Naive thymus-derived CD8-positive, alpha-beta T cell (primary cell): ENCODE results near the gene SLC48A1. TPM values are rescaled to one million over a fixed set of nuclear protein-coding genes. Genes with fewer than 3 reads are reported as not detected.

Experiments
- ATAC-seq, 2 donors: fragments of 150-1000 bp; cut with Tn5 transposase in 1 of 2; sonication (Bioruptor Pico), chemical (Tn5 transposase) in 1 of 2; 1 replicate in 1 of 2; 2 replicates in 1 of 2; pipeline ENCODE4 v1.10.0; 2021; ENCODE audit warnings: mild to moderate bottlenecking in 2 of 2, moderate library complexity in 2 of 2
- POLR2A ChIA-PET: fragments of 350-600 bp; sonication (Branson Sonifier 250); formaldehyde crosslinking; loops from one replicate; lab custom pipeline; 2021; ENCODE audit warnings: antibody characterized with exemption; lab: Charles Lee
- DNase-seq, 10 donors: peaks; one replicate each; pipeline versions ENCODE4 v3.0.0 to v3.0.0-alpha.2; 2020 to 2022
- H3K27ac Mint-ChIP-seq, 10 donors: one replicate each; pipeline ENCODE4 v1.8.0; 2020 to 2022; ENCODE audit warnings: mild to moderate bottlenecking in 10 of 10, mixed read lengths in 10 of 10, moderate library complexity in 4 of 10, inconsistent platforms in 1 of 10
- H3K27me3 Mint-ChIP-seq, 5 donors: one replicate each; pipeline ENCODE4 v1.8.0; 2021 to 2022; ENCODE audit warnings: mixed read lengths in 5 of 5
- H3K36me3 Mint-ChIP-seq, 3 donors: one replicate each; pipeline ENCODE4 v1.8.0; 2020 to 2022; ENCODE audit warnings: mixed read lengths in 3 of 3, mild to moderate bottlenecking in 2 of 3, inconsistent platforms in 1 of 3
- H3K4me1 Mint-ChIP-seq, 4 donors: one replicate each; pipeline ENCODE4 v1.8.0; 2021 to 2022; ENCODE audit warnings: mixed read lengths in 4 of 4
- H3K4me3 Mint-ChIP-seq, 10 donors: one replicate each; pipeline ENCODE4 v1.8.0; 2020 to 2022; ENCODE audit warnings: mild to moderate bottlenecking in 10 of 10, mixed read lengths in 10 of 10, moderate library complexity in 6 of 10, inconsistent platforms in 1 of 10
- H3K9me3 Mint-ChIP-seq, 9 donors: one replicate each; pipeline ENCODE4 v1.8.0; 2020 to 2022; ENCODE audit warnings: mixed read lengths in 9 of 9, mild to moderate bottlenecking in 3 of 9, inconsistent platforms in 1 of 9, moderate library complexity in 1 of 9
- polyA plus RNA-seq, 3 donors: library from polyadenylated mRNA; unstranded; fragments of 300-500 nt; fragmentation: Illumina TruSeq; gene quantifications; one replicate each; pipeline ENCODE4 v1.2.3, GENCODE V29; 2021
- total RNA-seq, 8 experiments: library from RNA in 2 of 8; stranded (reverse) in 2 of 8; gene quantifications; one replicate each; pipeline ENCODE4 v1.2.3 and lab custom pipeline; 2021 to 2026

SLC48A1 gene
- total and polyA plus RNA-seq, 5 experiments from 2014 or later = 9.4 to 12.8 (median 11.5) TPM

GRCh38 chr12:47736877-47737676, 36.0 kb upstream of the SLC48A1 start:
- Mint-ChIP-seq H3K4me3 (no peak overlapping the region), H3K27ac (peak overlapping the region in 1 of 10 donors; percentile 62), H3K4me1 (peaks cover 22 to 50% (median 36%) of the 10 kb centered on the region in 4 donors), H3K27me3 (no peaks in the 10 kb centered on the region), H3K9me3 (peaks cover 0 to 2% (median 0%) of the 10 kb centered on the region in 9 donors), H3K36me3 (no peaks in the 10 kb centered on the region)
- ATAC-seq (no peak), DNase-seq (no peak)
- POLR2A ChIA-PET = no interaction called here

- Mint-ChIP-seq H3K9me3 (peaks cover 0 to 2% (median 0%) of the 10 kb centered on the region in 9 donors), H3K4me1 (peaks cover 24 to 58% (median 41%) of the 10 kb centered on the region in 4 donors), H3K4me3 (no peak overlapping the region), H3K36me3 (no peaks in the 10 kb centered on the region), H3K27me3 (no peaks in the 10 kb centered on the region), H3K27ac (peak overlapping the region in 3 of 10 donors; percentile 2 to 57 (median 43))
- POLR2A ChIA-PET = no interaction called here
- DNase-seq (no peak), ATAC-seq (no peak)
These were observed 35.0 kb upstream of the SLC48A1 start for GRCh38 chr12:47737936-47738594.

- POLR2A ChIA-PET = interaction anchor here (0.6 kb wide), 1 partner anchor 342 kb away, joined by 3 read pairs; no protein-coding TSS in a partner anchor
- Mint-ChIP-seq H3K9me3 (peaks cover 0 to 2% (median 0%) of the 10 kb centered on the region in 9 donors), H3K27ac (peak overlapping the region in 7 of 10 donors; percentile 6 to 66 (median 32)), H3K4me3 (no peak overlapping the region), H3K36me3 (no peaks in the 10 kb centered on the region), H3K4me1 (peaks cover 27 to 70% (median 48%) of the 10 kb centered on the region in 4 donors), H3K27me3 (no peaks in the 10 kb centered on the region)
- DNase-seq (no peak), ATAC-seq (no peak)
These were observed 33.7 kb upstream of the SLC48A1 start for GRCh38 chr12:47739297-47739696.

- H3K4me3 Mint-ChIP-seq = peak overlapping the region in 4 of 10 donors; percentile 28 to 51 (median 36)
- ATAC-seq = no peak
- H3K36me3 Mint-ChIP-seq = no peaks in the 10 kb centered on the region
- peak overlapping the region in 5 of 10 donors; percentile 9 to 86 (median 32) for H3K27ac Mint-ChIP-seq
- POLR2A ChIA-PET = interaction anchor here (0.6 to 3.2 kb wide), 5 partner anchors 8 to 341 kb away, joined by 3 to 22 read pairs (median 4); partner anchors contain the start of gene RAPGEF3
- H3K4me1 Mint-ChIP-seq = peaks cover 29 to 77% (median 48%) of the 10 kb centered on the region in 4 donors
- H3K27me3 Mint-ChIP-seq = no peaks in the 10 kb centered on the region
- H3K9me3 Mint-ChIP-seq = peaks cover 0 to 2% (median 0%) of the 10 kb centered on the region in 9 donors
- no peak for DNase-seq
These were observed 33.1 kb upstream of the SLC48A1 start for GRCh38 chr12:47739979-47740378.

GRCh38 chr12:47740606-47741339, 32.3 kb upstream of the SLC48A1 start:
- peaks cover 28 to 79% (median 48%) of the 10 kb centered on the region in 4 donors for H3K4me1 Mint-ChIP-seq
- POLR2A ChIA-PET = interaction anchor here (0.8 to 4.3 kb wide), 11 partner anchors 9 to 1370 kb away, joined by 3 to 22 read pairs (median 5); partner anchors contain the start of genes LMBR1L, RAPGEF3, RPAP3 and SLC48A1

GRCh38 chr12:47741340-47741703, 31.7 kb upstream of the SLC48A1 start:
- Mint-ChIP-seq H3K27me3 (no peaks in the 10 kb centered on the region), H3K9me3 (peaks cover 0 to 2% (median 0%) of the 10 kb centered on the region in 9 donors), H3K4me1 (peaks cover 26 to 79% (median 48%) of the 10 kb centered on the region in 4 donors), H3K27ac (peak overlapping the region; percentile 4 to 91 (median 54)), H3K4me3 (peak overlapping the region; percentile 1 to 61 (median 46)), H3K36me3 (no peaks in the 10 kb centered on the region)
- POLR2A ChIA-PET = interaction anchor here (1.0 to 4.3 kb wide), 10 partner anchors 10 to 1370 kb away, joined by 3 to 22 read pairs (median 6); partner anchors contain the start of genes LMBR1L, RAPGEF3, RPAP3 and SLC48A1
- ATAC-seq = peak; percentile 80 to 83
- peak; percentile 52 to 93 (median 78) for DNase-seq

More at GRCh38 chr12:47740606-47741339, 32.3 kb upstream of the SLC48A1 start:
- Mint-ChIP-seq H3K27ac (peak overlapping the region; percentile 4 to 91 (median 54)), H3K4me3 (peak overlapping the region in 9 of 10 donors; percentile 36 to 61 (median 49)), H3K36me3 (no peaks in the 10 kb centered on the region), H3K27me3 (no peaks in the 10 kb centered on the region), H3K9me3 (peaks cover 0 to 2% (median 0%) of the 10 kb centered on the region in 9 donors)
- DNase-seq (no peak), ATAC-seq (no peak)

GRCh38 chr12:47742253-47742825, 30.7 kb upstream of the SLC48A1 start:
- Mint-ChIP-seq H3K4me3 (peak overlapping the region in 2 of 10 donors; percentile 33 to 45), H3K27ac (peak overlapping the region in 1 of 10 donors; percentile 36)
- POLR2A ChIA-PET = interaction anchor here (0.6 to 4.3 kb wide), 12 partner anchors 9 to 98 kb away, joined by 3 to 22 read pairs (median 6); partner anchors contain the start of genes RAPGEF3, RPAP3 and SLC48A1

GRCh38 chr12:47743311-47743860, 29.7 kb upstream of the SLC48A1 start:
- DNase-seq (no peak), ATAC-seq (no peak)
- Mint-ChIP-seq H3K9me3 (peaks cover 0 to 2% (median 0%) of the 10 kb centered on the region in 9 donors), H3K36me3 (no peaks in the 10 kb centered on the region), H3K4me3 (peak overlapping the region in 1 of 10 donors; percentile 14), H3K4me1 (peaks cover 24 to 64% (median 52%) of the 10 kb centered on the region in 4 donors), H3K27ac (peak overlapping the region in 2 of 10 donors; percentile 37 to 56), H3K27me3 (no peaks in the 10 kb centered on the region)
- POLR2A ChIA-PET = interaction anchor here (0.9 to 4.3 kb wide), 10 partner anchors 10 to 95 kb away, joined by 3 to 22 read pairs (median 8); partner anchors contain the start of genes RAPGEF3 and SLC48A1

More at GRCh38 chr12:47742253-47742825, 30.7 kb upstream of the SLC48A1 start:
- Mint-ChIP-seq H3K27me3 (no peaks in the 10 kb centered on the region), H3K36me3 (no peaks in the 10 kb centered on the region), H3K9me3 (peaks cover 0 to 2% (median 0%) of the 10 kb centered on the region in 9 donors), H3K4me1 (peaks cover 26 to 73% (median 51%) of the 10 kb centered on the region in 4 donors)
- ATAC-seq (peak in 1 of 2 donors; percentile 26), DNase-seq (peak; percentile 40 to 79 (median 62))

GRCh38 chr12:47744005-47744651, 28.9 kb upstream of the SLC48A1 start:
- DNase-seq (peak; percentile 40 to 84 (median 58)), ATAC-seq (peak; percentile 52)
- Mint-ChIP-seq H3K27me3 (no peaks in the 10 kb centered on the region), H3K36me3 (no peaks in the 10 kb centered on the region), H3K9me3 (peaks cover 0 to 2% (median 0%) of the 10 kb centered on the region in 9 donors), H3K27ac (no peak overlapping the region), H3K4me1 (peaks cover 26 to 57% (median 48%) of the 10 kb centered on the region in 4 donors), H3K4me3 (no peak overlapping the region)
- POLR2A ChIA-PET = interaction anchor here (0.8 to 4.3 kb wide), 9 partner anchors 11 to 94 kb away, joined by 3 to 19 read pairs (median 4); partner anchors contain the start of gene SLC48A1

GRCh38 chr12:47744778-47745436, 28.1 kb upstream of the SLC48A1 start:
- no peak overlapping the region for H3K4me3 Mint-ChIP-seq
- DNase-seq = no peak

More at GRCh38 chr12:47744778-47745436, 28.1 kb upstream of the SLC48A1 start:
- POLR2A ChIA-PET = interaction anchor here (0.5 to 4.3 kb wide), 5 partner anchors 22 to 709 kb away, joined by 4 to 19 read pairs (median 10); partner anchors contain the start of gene SLC48A1
- peak overlapping the region in 2 of 10 donors; percentile 11 to 27 for H3K27ac Mint-ChIP-seq
- peaks cover 0 to 2% (median 0%) of the 10 kb centered on the region in 5 donors for H3K27me3 Mint-ChIP-seq
- H3K9me3 Mint-ChIP-seq = no peaks in the 10 kb centered on the region
- no peaks in the 10 kb centered on the region for H3K36me3 Mint-ChIP-seq
- peaks cover 21 to 49% (median 41%) of the 10 kb centered on the region in 4 donors for H3K4me1 Mint-ChIP-seq
- no peak for ATAC-seq
